HG03520 (cell line): ENCODE measurements around the gene PCSK6.

ENCODE experiments used
- ATAC-seq: cut with Tn5 transposase; IDR thresholded peaks from one replicate; pipeline ENCODE4 v1.9.1; 2021; ENCODE audit warnings: mild to moderate bottlenecking, moderate library complexity; ENCODE audit not compliant: unreplicated experiment

PCSK6 gene

DNA sequence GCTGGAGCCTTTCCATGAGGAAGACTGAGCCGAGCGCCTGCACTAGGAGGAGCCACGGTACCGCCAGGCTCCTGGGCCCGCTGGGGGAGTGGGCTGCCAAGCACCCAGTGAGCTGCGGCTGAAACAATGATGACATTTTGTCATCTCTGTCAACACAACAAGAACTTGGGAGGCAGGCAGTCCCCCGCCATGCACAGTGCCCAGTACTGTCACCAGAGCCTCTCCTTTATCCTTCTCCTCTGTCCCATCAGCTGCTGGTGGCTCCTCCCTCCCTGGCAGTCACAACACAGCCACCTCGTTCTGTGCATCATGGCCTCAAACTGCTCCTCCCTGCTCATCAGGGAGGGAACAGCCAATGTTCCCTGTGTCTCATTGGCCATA is 34.0 kb upstream of the PCSK6 start:
- ATAC-seq = no peak

- ATAC-seq = no peak
Measured at GRCh38 chr15:101522621-101523559, 33.4 kb upstream of the PCSK6 start.

- ATAC-seq = no peak
Measured at GRCh38 chr15:101522091-101522490, 32.6 kb upstream of the PCSK6 start.

- no peak for ATAC-seq
Measured at GRCh38 chr15:101521591-101521990, 32.1 kb upstream of the PCSK6 start.

- no peak for ATAC-seq
Measured at GRCh38 chr15:101521069-101521468, 31.6 kb upstream of the PCSK6 start.

DNA sequence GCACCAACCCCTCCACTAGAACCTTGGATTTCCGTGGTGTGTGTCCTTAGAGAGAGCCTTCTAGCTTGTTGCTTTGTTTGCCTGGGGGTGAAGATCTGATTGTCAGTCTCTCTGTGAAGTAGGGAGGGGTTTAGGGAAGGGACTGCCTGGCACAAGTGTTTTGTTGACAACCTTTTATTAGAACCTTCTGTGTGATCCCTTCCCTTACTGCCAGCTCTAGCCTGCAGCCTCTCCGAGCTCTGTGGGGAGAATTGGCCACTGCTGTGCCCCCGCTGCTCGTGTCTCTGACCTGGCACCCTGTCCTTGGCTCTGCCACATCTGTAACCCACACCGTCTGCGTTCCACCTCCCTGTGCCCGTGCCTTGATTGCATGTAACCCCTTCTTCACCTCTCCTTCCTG is 30.9 kb upstream of the PCSK6 start:
- no peak for ATAC-seq

DNA sequence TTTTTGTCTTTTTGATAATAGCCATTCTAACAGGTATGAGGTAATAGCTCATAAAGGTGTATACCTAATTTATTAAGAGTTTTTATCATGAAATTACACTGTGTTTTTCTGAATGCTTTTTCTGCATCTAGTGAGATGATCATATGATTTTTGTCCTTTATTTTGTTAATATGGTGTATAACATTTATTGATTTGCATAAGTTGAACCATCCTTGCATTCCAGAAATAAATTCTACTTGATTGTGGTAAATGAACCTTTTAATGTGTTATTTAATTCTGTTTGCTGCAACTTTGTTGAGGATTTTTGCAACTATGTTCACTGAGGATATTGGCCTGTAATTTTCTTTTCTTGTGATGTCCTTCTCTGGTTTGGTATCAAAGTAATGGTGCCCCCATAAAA is 28.0 kb upstream of the PCSK6 start:
- no peak for ATAC-seq

- ATAC-seq = no peak
Measured at GRCh38 chr15:101514318-101514717, 24.8 kb upstream of the PCSK6 start.

- no peak for ATAC-seq
Measured at GRCh38 chr15:101511717-101512116, 22.2 kb upstream of the PCSK6 start.

DNA sequence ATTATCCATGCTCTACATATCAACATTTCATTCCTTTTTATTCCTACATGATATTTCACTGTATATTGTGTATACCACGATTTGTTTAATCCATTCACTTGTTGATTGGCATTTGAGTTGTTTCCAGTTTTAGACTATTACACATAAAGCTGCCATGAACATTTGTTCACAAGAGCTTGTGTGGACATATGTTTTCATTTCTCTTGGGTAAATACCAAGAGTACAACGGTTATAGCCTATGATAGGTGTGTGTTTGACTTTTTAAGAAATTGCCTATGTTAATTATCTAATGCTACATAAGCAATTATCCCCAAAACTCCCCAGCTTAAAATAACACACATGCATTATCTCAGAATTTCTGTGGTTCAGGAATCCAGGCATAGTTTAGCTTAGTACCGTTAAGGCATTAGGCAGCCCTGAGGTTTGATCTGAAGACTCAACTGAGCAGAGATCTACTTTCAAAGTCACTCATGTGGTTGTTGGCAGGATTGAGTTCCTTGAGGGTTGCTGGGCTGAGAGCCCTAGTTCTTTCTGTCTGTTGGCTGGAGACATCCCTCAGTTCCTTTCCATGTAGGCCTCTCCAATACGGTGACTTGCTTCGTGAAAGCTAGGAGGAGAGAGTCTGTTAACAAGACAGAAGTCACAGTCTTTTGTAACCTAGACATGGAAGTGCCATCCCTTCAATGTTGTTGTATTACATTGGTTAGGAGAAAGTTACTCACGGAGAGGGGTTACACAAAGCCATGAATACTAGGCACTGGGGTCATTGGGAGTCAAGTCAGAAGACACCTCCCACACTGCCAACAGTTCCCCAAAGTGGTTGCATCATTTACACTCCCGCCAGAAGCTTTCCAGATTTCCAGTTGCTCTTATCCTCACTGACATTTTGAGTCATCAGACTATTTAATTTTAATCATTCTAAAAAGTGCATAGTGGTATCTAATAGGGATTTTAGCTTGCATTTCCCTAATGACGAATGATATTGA is 21.0 kb upstream of the PCSK6 start:
- no peak for ATAC-seq

DNA sequence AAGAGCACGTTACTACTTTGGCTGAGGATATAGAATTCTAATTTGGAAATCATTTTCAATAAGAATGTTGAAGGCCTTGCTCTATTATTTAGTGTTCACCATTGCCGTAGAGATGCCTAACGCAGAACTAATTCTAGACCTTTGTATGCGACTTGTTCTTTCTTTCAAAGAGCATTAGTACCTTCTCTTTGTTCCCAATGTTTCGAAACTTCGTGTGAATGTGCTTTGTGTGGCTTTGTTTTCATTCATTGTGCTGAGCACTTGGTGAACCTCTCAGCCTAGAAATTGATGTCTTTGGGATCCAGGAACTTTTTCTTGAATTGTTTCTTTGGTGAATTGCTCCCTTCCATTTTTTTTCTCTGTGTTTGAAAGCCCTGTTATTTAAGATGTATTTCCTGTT is 19.8 kb upstream of the PCSK6 start:
- no peak for ATAC-seq

DNA sequence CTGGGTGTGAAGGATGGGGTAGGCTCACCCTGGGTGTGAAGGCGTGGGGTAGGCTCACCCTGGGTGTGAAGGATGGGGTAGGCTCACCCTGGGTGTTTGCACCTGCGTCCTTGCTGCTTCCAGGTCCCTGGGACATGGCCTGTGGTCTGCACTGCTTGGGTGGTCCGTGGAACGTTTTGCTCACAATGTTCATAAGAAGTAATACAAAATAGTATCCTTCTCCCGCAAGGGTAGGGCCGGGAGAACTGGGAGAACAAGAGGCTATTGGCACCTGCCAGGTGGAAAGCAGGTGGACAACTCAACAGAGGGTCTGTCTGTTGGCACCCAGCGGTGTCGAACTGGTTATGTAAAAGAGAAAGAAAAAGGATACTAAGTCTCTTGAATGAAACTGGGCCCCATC is 17.0 kb upstream of the PCSK6 start:
- no peak for ATAC-seq

- no peak for ATAC-seq
Measured at GRCh38 chr15:101505610-101506337, 16.3 kb upstream of the PCSK6 start.

- no peak for ATAC-seq
Measured at GRCh38 chr15:101504866-101505609, 15.5 kb upstream of the PCSK6 start.

GRCh38 chr15:101504373-101504772 is 14.9 kb upstream of the PCSK6 start:
- no peak for ATAC-seq

GRCh38 chr15:101503296-101503599 is 13.7 kb upstream of the PCSK6 start:
- no peak for ATAC-seq

GRCh38 chr15:101502572-101503295 is 13.2 kb upstream of the PCSK6 start:
- no peak for ATAC-seq

GRCh38 chr15:101501703-101502373 is 12.3 kb upstream of the PCSK6 start:
- ATAC-seq = no peak

DNA sequence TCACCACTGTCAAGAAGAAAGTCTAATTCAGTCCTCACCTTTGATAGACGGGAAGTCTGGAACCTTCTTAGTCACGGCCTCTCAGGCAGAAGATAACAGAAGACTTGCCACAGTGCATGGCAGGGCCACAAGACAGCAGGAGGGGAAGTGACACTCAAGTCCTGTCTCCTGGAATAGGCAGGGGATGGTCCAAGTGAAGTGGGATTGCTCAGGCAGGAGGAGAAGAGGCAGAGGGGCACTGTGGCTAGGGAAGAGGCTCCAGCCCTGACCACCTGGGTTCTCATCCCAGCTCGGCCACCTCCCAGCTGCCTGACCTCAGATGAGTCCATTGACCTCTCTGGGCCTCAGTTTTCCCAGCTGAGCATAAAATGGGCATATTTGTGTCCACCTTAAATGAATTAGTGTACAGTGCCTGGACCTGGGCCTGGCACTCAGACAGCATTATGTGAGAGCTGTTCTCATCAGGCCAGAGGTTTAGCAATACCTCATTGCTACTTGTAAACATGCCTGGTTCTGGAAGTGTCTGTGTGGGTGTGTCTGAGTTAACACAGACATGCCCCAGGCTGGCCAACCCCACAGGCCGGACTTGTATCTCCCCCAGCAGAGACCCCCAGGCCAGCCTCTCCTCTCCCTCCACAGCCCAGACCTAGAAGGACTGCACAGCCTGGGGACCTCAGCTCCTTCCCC is 11.5 kb upstream of the PCSK6 start:
- no peak for ATAC-seq
